Hindlimb muscle (tissue), 1 donor: ENCODE results near the gene GPR68. TPM values are rescaled to one million over a fixed set of nuclear protein-coding genes. Genes with fewer than 3 reads are reported as not detected.
"Not testable (repeated sequence)": the region's sequence is repeated elsewhere in the genome, so short reads cannot be mapped to it uniquely, and the experiment has no call there.

Experiments used
- DNase-seq: peaks from one replicate; pipeline ENCODE4 v3.0.0-alpha.2; 2013
- polyA plus RNA-seq: library from polyadenylated mRNA; unstranded; fragments of 120-200 nt; gene quantifications from one replicate; pipeline ENCODE4 v1.2.1, GENCODE V29; 2013; ENCODE audit not compliant: insufficient read length

Gene GPR68
- polyA plus RNA-seq, 1 donor = 0.75 TPM

DNA sequence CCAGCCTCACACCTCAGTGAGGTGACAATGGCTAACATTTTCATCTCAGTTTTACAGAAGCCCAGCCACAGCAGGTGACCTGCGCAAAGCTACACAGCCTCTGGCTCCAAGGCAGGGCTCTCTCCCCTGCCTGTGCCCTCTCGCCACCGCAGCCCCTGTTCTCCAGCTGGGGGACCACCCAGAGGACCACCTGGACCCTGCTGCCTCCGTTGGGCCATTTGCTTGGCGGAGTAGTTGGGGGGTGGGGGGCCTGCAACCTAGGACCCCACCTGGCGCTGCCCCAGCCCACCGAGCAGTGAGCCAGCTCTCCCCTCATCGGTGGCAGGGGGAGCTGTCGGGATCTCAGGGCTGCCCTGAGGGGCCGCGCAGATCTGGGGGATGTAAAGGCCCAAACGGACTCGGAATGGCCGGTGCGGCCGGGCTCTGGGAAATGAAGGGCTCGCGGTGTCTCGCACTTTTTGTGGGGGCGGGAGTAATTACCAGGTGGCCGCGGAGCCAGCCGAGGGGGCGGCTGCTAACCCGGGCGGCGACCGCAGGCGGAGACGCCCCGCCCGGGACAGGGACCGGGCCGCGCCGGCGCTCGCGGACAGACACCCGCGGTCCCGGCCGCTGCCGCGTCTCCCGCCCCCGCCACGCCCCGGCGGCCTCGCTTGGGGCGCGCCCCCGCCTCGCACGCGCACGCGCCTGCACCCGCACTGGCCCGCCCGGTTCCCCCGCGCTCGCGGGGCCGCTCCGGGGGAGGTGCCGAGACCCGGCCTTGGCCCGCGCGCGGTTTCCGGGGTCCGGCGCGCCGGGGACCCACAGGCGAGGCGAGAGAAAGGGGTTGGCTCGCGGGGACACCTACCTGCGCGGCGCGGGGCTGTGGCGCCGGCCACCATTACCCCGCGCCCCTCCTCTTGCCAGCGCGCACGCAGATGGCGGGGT lies 8.6 kb upstream of the GPR68 start:
- peak; percentile 45 for DNase-seq

DNA sequence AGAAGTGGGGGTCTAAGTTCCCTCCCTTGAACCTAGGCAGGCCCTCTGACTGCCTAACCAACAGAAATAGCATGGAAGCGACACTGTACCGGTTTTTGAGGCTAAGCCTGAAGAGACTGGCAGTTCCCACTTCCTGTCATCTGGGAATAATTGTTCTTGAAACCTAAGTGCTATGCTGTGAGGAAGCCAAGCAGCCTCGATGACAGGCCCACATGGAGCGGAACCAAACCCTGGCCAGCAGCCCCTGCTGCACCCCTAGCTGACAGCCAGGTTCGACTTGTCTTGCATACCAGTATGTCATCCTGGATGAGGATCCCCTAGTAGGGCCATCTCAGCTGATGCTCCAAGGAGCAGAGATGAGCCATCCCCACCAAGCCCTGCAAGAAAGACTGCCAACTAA lies 6.4 kb upstream of the GPR68 start:
- no peak for DNase-seq

DNA sequence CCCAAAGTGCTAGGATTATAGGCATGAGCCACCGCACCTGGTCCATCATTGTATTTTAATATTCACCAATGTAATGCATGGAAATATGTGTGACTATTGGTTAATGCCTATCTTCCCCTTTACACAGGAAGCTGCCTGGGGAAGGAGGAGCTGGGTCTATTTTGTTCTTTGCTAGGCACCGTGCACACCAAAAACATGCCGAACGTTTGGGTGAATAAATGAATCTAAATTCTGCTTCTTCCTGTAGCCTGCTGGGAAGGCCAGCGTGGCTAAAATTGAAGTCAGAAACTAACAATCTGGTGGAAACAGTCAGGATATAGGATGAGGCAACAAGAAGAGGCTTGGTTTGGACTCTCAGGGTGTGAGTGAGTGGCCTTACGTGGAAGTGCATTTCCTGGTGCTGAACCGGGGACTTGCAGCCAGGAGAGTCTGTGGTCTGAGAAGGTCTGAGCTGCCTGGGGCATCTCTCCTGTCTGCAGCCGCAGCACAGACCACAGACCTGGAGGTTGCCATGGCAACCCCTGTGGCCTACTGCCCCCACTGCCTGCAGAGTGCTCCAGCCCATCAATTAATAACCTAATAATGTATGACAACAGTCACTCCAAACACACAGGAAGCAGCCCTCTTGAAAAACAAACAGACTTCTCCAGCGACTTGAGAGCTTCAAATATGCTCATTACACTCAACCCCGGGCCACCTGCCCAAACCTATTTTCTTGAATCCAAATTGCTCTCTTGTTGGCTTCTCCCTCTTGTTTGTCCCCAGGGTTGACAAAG lies 5.5 kb upstream of the GPR68 start:
- DNase-seq = no peak

DNA sequence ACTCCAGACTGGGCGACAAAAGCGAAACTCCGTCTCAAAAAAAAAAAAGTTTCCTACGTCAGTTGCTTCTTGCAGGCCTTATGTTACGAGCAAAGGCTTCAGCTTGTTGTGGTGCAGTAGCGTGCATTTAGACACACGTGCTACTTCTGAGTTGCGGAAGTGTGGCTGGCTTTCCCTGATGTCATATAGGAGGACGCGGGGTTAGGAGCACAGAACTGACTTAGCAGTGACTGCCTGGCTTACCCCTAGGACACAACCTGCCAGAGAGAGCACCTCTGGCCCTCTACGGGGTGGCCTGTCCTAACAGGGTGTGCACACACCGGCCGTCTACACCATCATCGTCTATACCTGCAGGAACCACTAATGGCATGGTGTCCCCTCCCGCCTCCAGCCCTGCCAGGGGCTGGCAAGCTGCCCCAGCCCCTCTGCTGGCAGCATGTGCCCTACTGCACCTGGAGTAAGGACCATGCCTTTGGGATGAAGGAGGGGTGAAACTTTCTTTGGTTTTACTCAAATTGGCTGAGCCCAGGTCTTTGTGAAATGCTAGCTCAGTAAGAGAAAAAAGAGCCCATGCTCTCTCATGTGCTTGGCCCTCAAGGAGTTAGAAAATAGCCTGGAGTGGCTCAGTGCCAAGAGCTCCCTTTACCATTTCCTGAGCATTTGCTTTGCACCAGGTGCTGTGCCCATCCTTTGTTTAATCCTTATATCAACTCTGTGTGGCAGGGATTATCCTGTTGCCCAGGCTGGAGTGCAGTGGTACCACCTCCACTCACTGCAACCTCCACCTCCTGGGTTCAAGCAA lies 1.7 kb upstream of the GPR68 start:
- no peak for DNase-seq

DNA sequence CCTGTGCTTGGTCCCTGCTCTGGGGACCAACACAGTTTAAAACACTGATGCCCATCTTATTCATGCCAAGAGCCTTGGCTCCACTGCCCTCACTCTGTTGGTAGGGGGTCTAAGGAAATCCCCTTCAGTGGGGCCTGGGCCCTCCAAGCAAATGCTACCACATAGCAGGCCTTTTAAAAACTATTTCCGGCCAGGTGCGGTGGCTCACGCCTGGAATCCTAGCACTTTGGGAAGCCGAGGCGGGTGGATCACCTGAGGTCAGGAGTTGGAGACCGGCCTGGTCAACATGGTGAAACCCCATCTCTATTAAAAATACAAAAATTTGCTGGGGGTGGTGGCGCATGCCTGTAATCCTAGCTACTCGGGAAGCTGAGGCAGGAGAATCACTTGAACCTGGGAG lies 1.1 kb upstream of the GPR68 start:
- DNase-seq = not testable (repeated sequence)

DNA sequence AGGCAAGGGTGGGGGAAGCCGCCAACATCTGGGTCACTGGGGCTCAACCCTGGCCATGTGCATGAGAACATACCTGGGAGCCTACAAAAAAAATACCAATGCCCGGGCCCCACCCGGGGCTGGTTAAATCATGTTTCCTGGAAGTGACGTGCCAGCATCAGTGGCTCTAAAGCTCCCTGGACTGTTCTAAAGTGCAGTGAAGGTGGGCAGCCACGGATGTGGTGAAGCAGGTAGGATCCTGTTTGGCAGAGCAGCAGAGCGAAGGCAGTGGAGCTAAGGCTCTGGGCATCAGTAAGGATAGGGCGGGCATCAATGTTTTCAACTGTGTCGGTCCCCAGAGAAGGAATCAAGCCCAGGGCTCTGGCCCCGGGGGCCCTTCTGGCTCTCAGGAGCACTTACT lies 525 bp upstream of the GPR68 start:
- no peak for DNase-seq

DNA sequence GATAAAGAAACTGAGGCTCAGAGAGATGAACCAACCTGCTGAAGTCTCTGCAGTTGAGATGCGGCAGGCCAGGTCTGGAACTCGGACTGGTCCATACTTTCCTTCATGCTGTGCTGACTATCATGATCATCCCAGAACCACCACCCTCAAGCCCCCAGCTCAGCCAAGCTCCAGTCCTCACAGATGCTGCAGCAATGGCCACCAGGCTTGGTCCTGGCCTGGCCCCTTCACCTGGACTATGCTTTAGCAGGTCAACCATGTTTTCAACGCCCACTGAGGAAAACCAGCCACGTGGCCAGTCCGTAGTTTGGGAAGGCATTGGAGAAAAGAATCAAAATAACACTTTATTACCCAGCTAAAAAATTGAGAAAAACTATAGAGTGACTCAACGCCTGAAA lies 1.4 kb downstream of the GPR68 start:
- no peak for DNase-seq

DNA sequence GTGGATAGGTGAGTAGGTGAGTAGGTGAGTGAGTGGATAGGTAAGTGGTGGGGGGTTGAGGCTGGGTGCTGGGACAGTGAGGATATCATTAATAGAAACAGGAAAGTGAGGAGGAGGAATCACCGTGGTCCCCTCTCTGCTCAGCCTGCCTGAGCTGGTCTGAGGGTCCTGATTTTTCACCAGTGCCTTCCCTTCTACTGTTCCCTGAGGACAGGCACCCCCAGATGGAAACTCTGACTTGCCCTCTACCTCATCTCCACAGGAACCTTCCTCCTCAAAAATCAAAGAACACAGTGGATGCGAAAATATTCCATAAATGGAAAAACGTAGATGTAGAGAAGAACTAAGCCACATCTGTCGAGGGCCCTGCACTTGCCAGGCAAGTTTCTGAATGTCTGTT lies 1.9 kb downstream of the GPR68 start:
- DNase-seq = no peak

DNA sequence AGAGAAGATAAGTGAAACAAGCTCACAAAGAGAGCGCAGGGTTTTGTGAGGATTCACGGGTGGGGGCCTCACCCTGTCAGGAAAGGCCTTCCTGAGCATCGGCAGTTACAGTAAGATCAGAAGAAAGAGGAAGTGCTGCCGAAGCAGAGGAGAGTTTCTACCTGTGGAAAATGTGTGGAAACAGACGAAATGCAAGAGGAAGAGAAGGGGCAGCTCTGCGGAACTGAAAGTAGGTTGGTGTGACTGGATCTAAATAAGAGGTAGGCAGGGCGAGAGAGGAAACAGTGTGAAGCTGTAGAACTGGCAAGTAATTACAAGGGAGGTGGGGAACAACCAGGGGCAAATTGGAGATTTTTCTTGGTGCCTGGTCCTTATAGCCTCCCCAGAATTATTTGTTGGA lies 2.6 kb downstream of the GPR68 start:
- DNase-seq = no peak

DNA sequence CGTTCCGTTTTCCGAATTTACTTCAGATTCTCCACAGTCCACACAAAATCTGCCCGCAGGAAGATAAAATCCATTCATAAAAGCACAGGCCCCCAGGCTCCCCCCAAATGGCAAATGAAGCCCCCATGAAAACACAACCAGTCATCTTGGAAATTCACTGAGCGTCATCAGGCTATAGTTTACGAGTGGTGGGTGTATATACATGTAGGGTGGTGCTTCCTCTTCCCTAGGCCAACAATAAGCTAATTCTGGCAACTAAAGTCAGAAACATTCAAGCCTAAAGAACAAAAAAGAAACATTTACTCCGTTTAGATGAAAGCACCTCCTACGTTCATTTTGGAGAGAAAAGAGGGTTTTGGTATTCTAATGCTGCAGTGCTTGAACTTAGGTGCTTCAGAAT lies 5.8 kb downstream of the GPR68 start:
- DNase-seq = no peak

DNA sequence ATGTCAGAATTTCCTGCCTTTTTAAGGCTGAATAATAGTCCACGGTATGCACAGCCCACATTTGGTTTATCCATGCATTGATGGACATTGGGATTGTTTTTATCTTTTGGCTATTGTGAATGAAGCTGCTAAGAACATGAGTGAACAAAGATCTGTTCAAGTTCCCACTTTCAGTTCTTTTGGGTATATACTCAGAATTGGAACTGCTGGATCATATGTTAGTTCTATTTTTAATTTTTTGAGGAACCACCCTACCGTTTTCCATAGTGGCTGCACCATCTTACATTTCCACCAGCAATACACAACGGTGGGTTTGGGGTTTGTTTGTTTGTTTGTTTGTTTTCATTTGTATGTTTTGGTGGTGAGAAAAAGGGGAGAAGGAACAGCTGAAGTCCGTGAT lies 6.4 kb downstream of the GPR68 start:
- DNase-seq = no peak

DNA sequence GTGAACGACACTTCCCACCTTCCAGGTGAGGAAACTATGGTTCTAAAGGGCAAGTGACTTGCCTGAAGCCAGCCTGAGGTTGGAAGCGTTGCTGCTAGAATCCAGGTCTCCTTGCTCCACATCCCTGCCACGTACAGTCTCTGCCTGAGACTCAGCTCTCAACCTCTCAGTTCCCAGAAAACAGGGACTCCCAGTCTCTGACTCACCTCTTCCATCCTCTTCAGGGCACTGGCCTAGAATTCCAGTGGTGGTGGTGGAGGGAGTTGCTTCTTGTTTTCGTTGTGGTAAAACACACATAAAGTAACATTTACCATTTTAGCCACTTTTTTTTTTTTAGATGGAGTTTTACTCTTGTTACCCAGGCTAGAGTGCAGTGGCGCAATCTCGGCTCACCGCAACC lies 7.3 kb downstream of the GPR68 start:
- no peak for DNase-seq

DNA sequence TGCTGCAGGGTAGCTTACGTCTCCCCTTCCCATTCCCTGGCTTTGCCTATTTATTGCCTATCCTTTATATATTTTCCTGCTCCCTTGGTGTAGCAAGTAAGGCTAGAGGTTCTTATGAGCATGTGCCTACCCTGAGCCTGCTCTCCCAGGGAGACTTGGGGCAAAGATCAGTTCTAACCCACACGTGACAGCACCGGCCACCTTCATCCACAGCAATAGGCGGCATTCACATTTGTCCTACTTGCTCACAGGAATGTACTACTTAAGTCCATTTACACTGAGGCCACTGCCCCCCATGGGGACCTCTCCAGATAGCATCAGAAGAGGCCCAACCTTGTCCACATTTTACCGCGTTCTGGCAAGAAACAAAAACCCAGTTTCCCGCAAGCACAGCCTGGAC lies 8.7 kb downstream of the GPR68 start:
- DNase-seq = no peak

DNA sequence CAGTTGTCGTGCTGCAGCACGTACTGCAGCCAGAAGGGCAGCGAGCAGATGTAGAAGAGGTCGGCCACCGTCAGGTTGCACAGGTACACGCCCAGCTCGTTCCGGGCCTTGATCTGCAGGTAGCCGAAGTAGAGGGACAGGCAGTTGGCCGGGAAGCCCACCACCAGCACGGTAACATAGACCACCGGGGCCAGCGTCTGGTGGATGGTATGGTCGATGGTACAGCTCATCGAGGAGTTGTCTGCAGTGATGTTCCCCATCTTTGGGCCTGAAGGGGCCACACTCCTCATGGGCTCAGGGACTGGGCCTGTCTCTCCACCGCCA lies 9.8 kb downstream of the GPR68 start:
- DNase-seq = no peak

DNA sequence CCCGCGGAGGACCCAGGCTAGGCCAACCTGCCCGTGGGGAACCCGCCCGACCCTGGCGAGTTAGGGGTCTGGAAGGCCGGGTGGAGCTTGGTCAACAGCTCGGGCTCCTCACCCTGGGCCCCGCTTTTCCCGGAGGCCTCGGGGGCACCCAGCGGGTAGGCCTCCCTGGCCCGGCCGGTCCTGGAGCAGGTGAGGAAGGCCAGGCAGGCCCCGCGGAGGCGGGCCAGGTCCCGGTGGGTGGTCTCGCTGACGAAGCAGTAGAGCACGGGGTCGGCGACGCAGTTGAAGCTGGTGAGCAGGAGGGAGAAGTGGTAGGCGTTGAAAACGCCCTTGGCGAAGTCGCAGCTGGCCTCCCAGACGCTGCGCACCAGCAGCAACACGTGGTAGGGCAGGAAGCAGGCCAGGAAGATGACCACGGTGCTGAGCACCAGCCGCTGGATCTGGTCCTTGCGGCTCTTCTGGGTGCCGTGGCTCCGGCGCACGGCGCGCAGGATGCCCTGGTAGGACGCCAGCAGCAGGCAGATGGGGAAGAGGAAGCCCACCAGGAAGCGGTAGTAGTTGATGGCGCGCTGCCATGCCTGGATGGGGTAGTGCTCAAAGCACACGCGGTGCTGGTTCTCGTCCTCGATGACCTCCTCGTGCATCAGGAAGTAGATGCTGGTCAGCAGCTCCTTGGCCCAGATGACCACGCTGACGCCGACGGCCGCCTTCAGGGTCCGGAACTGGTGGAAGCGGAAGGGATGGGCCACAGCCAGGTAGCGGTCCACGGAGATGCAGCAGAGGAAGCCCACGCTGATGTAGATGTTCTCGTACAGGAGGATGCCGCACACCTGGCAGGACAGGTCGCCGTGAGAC lies 10.3 kb downstream of the GPR68 start:
- DNase-seq = no peak

DNA sequence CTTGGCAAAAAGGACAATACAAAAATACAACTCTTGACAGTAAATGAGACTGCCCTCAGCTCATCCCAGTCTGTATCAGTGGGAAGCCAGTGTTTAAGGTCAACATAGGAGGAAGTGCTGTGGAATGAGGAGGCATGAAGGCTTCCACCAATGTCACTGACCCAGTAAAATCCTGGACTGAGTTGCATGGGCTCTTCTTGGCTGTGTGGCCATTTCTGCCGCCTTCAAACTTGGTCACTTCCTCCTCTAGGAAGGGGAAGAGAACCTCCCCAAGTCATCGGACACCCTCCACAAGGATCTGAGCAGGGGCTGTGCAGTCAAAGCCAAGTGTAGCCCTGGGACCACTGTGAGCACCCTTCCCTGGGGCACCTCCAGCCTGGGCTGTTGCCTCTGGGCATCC lies 11.9 kb downstream of the GPR68 start:
- DNase-seq = no peak

DNA sequence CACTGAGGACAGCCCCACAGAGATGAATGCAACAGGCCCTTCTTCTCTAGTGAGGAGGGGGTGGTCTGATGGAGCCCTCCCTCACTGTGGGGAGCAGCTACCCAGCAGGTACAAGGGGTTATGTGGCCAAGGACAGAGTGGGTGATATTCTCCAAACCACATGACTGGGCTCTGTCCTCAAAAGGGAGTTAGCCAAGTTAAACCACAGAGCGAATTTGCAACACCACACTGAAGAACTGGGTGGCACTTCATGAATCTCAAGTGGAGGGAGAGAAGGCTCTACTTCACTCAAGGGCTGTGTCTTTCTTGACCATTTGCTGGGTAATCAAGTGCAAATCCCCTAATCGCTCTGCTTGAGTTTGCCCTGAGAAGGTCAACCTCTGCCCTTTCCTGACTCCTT lies 12.5 kb downstream of the GPR68 start:
- DNase-seq = no peak

DNA sequence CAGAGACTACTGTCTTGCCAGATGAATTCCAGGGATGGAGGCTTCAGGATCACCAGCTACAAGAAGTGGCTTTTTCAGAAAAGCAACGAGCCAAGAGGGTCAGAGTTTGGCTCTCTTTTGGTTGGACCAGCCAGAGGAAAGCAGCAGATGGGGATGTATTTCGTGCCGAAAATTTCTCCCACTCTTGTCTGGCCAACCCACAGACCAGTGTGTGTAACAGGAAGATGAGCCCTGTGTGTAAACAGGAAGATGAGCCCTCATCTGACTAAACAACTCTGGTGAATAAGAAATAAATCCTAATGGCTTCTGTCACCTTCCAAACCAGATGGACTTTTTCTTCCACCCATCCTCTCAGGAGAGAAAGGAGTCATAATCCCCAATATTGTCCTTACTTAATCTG lies 13.1 kb downstream of the GPR68 start:
- no peak for DNase-seq

DNA sequence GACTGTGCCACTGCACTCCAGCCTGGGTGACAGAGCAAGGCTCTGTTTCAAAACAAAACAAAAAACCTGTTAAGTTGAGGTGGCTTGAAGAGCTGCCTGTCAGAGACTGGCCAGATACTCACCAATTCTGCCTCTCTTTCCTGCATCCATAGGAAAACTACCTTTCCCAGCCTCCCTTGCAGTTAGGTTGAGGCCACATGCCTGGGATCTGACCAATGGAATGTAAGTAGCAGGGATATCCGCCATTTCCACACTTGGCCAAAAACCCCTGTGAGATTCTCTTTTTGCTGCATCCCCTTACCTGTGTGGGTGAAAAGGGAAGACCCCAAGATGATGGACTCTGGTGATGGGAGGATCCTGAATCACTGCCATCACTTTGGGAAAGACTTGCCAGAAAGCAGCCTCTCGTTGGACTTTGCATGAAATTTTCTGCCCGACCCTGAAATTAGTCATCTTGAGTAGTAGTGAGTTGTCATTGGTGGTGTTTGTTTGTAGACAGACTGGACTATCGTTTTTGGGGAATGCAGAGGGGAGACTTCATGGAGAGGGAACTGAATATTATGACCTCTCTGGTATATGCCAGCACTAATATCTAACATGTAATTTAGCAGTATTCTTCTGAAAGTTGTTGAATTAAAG lies 14.0 kb downstream of the GPR68 start:
- no peak for DNase-seq

DNA sequence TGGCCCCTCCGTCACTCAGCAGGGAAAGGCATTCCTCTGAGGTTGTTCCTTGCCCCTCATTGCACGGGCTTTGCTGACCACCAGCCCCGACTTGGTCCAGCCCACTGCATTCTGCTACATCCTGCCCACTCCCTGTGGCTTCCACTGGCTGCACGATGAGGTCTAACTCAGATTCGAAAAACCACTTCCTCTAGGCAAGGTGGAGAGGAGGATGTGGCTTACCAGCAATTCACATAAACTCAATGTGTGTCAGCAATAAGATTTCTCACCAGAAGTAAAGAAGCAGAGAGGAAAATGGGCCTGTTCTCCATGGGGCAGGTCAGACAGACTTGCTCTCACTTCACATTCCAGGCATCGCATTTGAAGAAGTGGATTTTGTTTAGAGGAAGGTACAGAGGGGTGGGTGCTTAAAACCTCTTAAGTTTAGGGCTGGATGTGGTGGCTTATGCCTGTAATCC lies 14.7 kb downstream of the GPR68 start:
- DNase-seq = no peak

DNA sequence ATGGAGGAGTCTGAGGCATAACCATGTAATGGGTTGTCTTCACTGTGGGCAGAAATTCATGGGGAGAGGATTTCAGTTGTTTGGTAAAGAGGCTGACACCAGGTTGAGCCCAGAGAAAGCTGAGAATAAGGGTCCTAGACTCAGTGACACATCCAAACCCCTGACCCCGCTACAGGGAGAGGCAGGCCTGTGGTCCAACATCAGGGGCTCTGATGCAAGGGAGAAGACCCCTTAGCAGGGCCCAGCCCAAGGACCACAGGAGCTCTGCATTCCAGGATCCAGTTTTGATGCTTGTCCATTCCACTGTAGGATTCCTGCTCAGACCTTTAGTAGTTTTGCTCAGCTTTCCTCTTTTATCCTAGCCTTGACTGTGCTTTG lies 15.5 kb downstream of the GPR68 start:
- no peak for DNase-seq
